Measurements from ENCODE around the gene KRCC1. TPM values are rescaled to one million over a fixed set of nuclear protein-coding genes. Genes with fewer than 3 reads are reported as not detected.

Gene KRCC1
- polyA plus RNA-seq, 3 donors: 10.8 to 31.6 (median 24.7) TPM

DNA sequence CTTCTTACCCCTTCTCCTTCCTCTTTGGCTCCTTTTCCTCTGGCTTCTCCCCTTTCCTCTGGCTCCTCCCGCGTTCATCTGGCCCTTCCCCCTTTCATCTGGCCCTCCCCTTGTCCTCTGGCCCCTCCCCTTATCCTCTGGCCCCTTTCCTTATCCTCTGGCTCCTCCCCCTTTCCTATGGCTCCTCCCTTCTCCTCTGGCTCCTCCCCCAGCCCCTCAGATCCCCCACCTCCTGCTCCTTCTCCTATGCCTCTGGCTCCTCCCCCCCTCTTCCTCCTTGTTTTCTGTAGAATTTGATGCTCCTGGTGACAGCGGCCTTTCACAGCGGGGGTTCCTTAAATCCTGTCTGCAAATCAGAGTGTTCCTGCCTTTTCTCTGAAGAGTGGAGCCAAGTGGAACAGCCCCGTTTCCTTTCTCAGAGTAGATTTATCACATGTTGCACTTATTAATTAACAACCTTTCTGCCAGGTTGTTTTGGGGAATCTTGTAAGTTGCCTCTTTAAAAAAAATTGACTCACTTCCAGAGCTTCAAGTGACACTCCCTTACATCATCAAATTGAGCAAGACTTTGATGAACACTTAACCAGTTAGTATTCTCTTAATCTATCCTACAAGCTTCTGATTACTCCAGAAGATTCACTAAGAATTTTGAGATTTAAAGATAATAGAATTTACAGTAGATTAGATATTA, 44.4 kb upstream of the KRCC1 start:
- Histone ChIP-seq H3K36me3 (replicated peaks in 1 of 2; ENCODE audit: control insufficient read depth in 1 of 2, insufficient read depth in 2 of 2, low read length in 2 of 2) (no peaks in the 10 kb centered on the region), H3K27me3 (ENCODE audit: control insufficient read depth in 2 of 2, insufficient read depth in 2 of 2, low read length in 2 of 2) (no peaks in the 10 kb centered on the region), H2AFZ (ENCODE audit: insufficient read depth, low read depth, low read length, poor library complexity, severe bottlenecking) (no peak overlapping the region), H3K79me2 (ENCODE audit: insufficient read depth, low read length) (no peaks in the 10 kb centered on the region), H3K4me3 (replicated peaks in 1 of 3; ENCODE audit: low read depth in 2 of 3, low read length in 3 of 3) (no peak overlapping the region), H3K27ac (ENCODE audit: low read depth in 1 of 2, low read length in 2 of 2) (no peak overlapping the region), H4K20me1 (ENCODE audit: insufficient read depth, low read length) (no peaks in the 10 kb centered on the region), H3K4me2 (replicated peaks; ENCODE audit: extremely low read depth, low read length, poor library complexity, severe bottlenecking) (no peak overlapping the region), H3K4me1 (ENCODE audit: control insufficient read depth in 1 of 2, insufficient read depth in 2 of 2, low read length in 2 of 2) (peaks cover 0 to 5% of the 10 kb centered on the region in 2 donors), H3K9ac (ENCODE audit: insufficient read depth, low read length, poor library complexity, severe bottlenecking) (no peak overlapping the region), H3K9me3 (replicated peaks in 1 of 2; ENCODE audit: control insufficient read depth in 1 of 2, insufficient read depth in 1 of 2, low read length in 2 of 2) (no peaks in the 10 kb centered on the region)
- H3K27ac Mint-ChIP-seq: peak overlapping the region in 3 of 7 donors; percentile 26 to 71 (median 37)
- TF ChIP-seq, protein P1, sequence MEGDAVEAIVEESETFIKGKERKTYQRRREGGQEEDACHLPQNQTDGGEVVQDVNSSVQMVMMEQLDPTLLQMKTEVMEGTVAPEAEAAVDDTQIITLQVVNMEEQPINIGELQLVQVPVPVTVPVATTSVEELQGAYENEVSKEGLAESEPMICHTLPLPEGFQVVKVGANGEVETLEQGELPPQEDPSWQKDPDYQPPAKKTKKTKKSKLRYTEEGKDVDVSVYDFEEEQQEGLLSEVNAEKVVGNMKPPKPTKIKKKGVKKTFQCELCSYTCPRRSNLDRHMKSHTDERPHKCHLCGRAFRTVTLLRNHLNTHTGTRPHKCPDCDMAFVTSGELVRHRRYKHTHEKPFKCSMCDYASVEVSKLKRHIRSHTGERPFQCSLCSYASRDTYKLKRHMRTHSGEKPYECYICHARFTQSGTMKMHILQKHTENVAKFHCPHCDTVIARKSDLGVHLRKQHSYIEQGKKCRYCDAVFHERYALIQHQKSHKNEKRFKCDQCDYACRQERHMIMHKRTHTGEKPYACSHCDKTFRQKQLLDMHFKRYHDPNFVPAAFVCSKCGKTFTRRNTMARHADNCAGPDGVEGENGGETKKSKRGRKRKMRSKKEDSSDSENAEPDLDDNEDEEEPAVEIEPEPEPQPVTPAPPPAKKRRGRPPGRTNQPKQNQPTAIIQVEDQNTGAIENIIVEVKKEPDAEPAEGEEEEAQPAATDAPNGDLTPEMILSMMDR (IDR thresholded peaks at IDR 0.05): no peak
- peaks cover 0 to 6% (median 6%) of the 10 kb centered on the region in 3 donors for H3K27me3 Mint-ChIP-seq (ENCODE audit: low read depth in 3 of 3)
- no peaks in the 10 kb centered on the region for H3K36me3 Mint-ChIP-seq
- intact Hi-C loops (cut with micrococcal nuclease): no loop called here
- no peak overlapping the region for H3K4me3 Mint-ChIP-seq
- WGBS (ENCODE audit: insufficient coverage): 58% methylated on average over 4 of the region's 5 CpGs
- peak in 1 of 3 donors; percentile 24 for DNase-seq
- peaks cover 6% of the 10 kb centered on the region for H3K4me1 Mint-ChIP-seq
- H3K9me3 Mint-ChIP-seq: peaks cover 0 to 9% (median 0%) of the 10 kb centered on the region in 7 donors

DNA sequence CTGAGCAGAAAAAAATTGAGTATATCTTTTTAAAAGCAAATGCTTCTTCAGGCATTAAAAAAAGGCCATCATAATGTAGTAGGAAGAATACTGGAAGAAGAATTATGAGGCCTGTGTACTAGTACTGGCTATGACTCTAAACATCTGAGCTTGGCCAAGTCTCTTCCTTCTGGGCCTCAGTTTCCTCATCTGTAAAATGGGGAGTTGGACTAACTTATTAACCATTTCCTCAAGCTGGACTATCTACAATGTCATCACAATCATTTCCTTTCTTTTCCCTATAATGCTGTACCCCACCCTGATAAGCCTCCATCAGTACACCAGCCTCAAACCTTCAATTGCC, 42.9 kb upstream of the KRCC1 start:
- no peak overlapping the region for H2AFZ ChIP-seq (ENCODE audit: insufficient read depth, low read depth, low read length, poor library complexity, severe bottlenecking)
- no peaks in the 10 kb centered on the region for H4K20me1 ChIP-seq (ENCODE audit: insufficient read depth, low read length)
- Mint-ChIP-seq H3K36me3 (no peaks in the 10 kb centered on the region), H3K27ac (no peak overlapping the region), H3K4me3 (no peak overlapping the region), H3K4me1 (peaks cover 6% of the 10 kb centered on the region), H3K27me3 (ENCODE audit: low read depth in 3 of 3) (peaks cover 0 to 7% (median 3%) of the 10 kb centered on the region in 3 donors), H3K9me3 (peaks cover 0 to 10% (median 0%) of the 10 kb centered on the region in 7 donors)
- H3K9ac ChIP-seq (ENCODE audit: insufficient read depth, low read length, poor library complexity, severe bottlenecking): no peak overlapping the region
- no peak for DNase-seq
- no peaks in the 10 kb centered on the region for H3K79me2 ChIP-seq (ENCODE audit: insufficient read depth, low read length)
- H3K4me2 ChIP-seq (replicated peaks; ENCODE audit: extremely low read depth, low read length, poor library complexity, severe bottlenecking): no peak overlapping the region
- H3K27me3 ChIP-seq (ENCODE audit: control insufficient read depth in 2 of 2, insufficient read depth in 2 of 2, low read length in 2 of 2): no peaks in the 10 kb centered on the region
- H3K4me1 ChIP-seq (ENCODE audit: control insufficient read depth in 1 of 2, insufficient read depth in 2 of 2, low read length in 2 of 2): peaks cover 0 to 5% of the 10 kb centered on the region in 2 donors
- no peaks in the 10 kb centered on the region for H3K36me3 ChIP-seq (replicated peaks in 1 of 2; ENCODE audit: control insufficient read depth in 1 of 2, insufficient read depth in 2 of 2, low read length in 2 of 2)
- H3K27ac ChIP-seq (ENCODE audit: low read depth in 1 of 2, low read length in 2 of 2): no peak overlapping the region
- TF ChIP-seq, protein P1 (IDR thresholded peaks at IDR 0.05): no peak
- no peaks in the 10 kb centered on the region for H3K9me3 ChIP-seq (replicated peaks in 1 of 2; ENCODE audit: control insufficient read depth in 1 of 2, insufficient read depth in 1 of 2, low read length in 2 of 2)
- no peak overlapping the region for H3K4me3 ChIP-seq (replicated peaks in 1 of 3; ENCODE audit: low read depth in 2 of 3, low read length in 3 of 3)
- intact Hi-C loops (cut with micrococcal nuclease): no loop called here
